WTC11 (cell line): ENCODE results near the gene CACNA1C. TPM values are rescaled to one million over a fixed set of nuclear protein-coding genes. Genes with fewer than 3 reads are reported as not detected.

Experiments used
- ATAC-seq: fragments of 200-7000 bp; cut with Tn5 transposase; 2 replicates; pipeline ENCODE4 v1.10.0; 2021; ENCODE audit warnings: mild to moderate bottlenecking, moderate library complexity
- CTCF ChIA-PET: fragments of 300-600 bp; sonication (Branson Sonifier 250); formaldehyde crosslinking; loops from one replicate; lab custom pipeline; 2021; ENCODE audit warnings: antibody characterized with exemption; lab: Charles Lee
- POLR2A ChIA-PET: fragments of 350-600 bp; sonication (Branson Sonifier 250); formaldehyde crosslinking; loops from one replicate; lab custom pipeline; 2021; ENCODE audit warnings: antibody characterized with exemption; lab: Charles Lee
- DNase-seq: peaks from one replicate; pipeline ENCODE4 v3.0.0; 2021; ENCODE audit warnings: low spot score
- H3K27ac Mint-ChIP-seq: 2 replicates; pipeline ENCODE4 v1.8.0; 2021; ENCODE audit warnings: mixed read lengths
- H3K27me3 Mint-ChIP-seq: 2 replicates; pipeline ENCODE4 v1.8.0; 2021; ENCODE audit warnings: low read depth, mild to moderate bottlenecking, moderate library complexity, mixed read lengths
- H3K36me3 Mint-ChIP-seq: 2 replicates; pipeline ENCODE4 v1.8.0; 2021; ENCODE audit warnings: mixed read lengths
- H3K4me1 Mint-ChIP-seq: 2 replicates; pipeline ENCODE4 v1.8.0; 2022; ENCODE audit warnings: mixed read lengths
- H3K4me3 Mint-ChIP-seq: 2 replicates; pipeline ENCODE4 v1.8.0; 2021; ENCODE audit warnings: mild to moderate bottlenecking, moderate library complexity, mixed read lengths
- H3K9me3 Mint-ChIP-seq: 2 replicates; pipeline ENCODE4 v1.8.0; 2021; ENCODE audit warnings: mixed read lengths
- AR ChIP-seq: fragments of 250-450 bp; sonication (Bioruptor Pico); IDR thresholded peaks from 2 replicates; pipeline ENCODE4 v1.9.0; 2021; ENCODE audit warnings: mild to moderate bottlenecking
- ARID4B ChIP-seq: sonication (generic); formaldehyde crosslinking; IDR thresholded peaks from 2 replicates; pipeline ENCODE4 v1.8.0; 2023; ENCODE audit warnings: missing genetic modification reagents, mild to moderate bottlenecking, borderline replicate concordance
- ATF3 ChIP-seq: sonication (generic); formaldehyde crosslinking; conservative IDR thresholded peaks from 2 replicates; pipeline ENCODE4 v1.8.1; 2022; ENCODE audit warnings: mild to moderate bottlenecking, missing genetic modification reagents
- ATF6 ChIP-seq: sonication (generic); formaldehyde crosslinking; IDR thresholded peaks from 2 replicates; pipeline ENCODE4 v1.8.1; 2023; ENCODE audit warnings: mild to moderate bottlenecking, missing genetic modification reagents
- FOXP1 ChIP-seq: sonication (generic); formaldehyde crosslinking; IDR thresholded peaks from 2 replicates; pipeline ENCODE4 v1.8.0; 2022; ENCODE audit warnings: missing genetic modification reagents, mild to moderate bottlenecking, moderate library complexity, borderline replicate concordance
- FOXP4 ChIP-seq: sonication (generic); formaldehyde crosslinking; IDR thresholded peaks from 2 replicates; pipeline ENCODE4 v1.8.0; 2022; ENCODE audit warnings: mild to moderate bottlenecking, missing genetic modification reagents
- IRF2 ChIP-seq: sonication (generic); formaldehyde crosslinking; IDR thresholded peaks from 2 replicates; pipeline ENCODE4 v1.8.0; 2022; ENCODE audit warnings: low read depth, missing genetic modification reagents, borderline replicate concordance
- MAX ChIP-seq: sonication (generic); formaldehyde crosslinking; IDR thresholded peaks from 2 replicates; pipeline ENCODE4 v1.8.0; 2022; ENCODE audit warnings: mild to moderate bottlenecking, missing genetic modification reagents
- NFE2L1 ChIP-seq: sonication (generic); formaldehyde crosslinking; IDR thresholded peaks from 2 replicates; pipeline ENCODE4 v1.8.1; 2023; ENCODE audit warnings: missing genetic modification reagents
- TEAD1 ChIP-seq: sonication (generic); formaldehyde crosslinking; IDR thresholded peaks from 2 replicates; pipeline ENCODE4 v1.8.0; 2022; ENCODE audit warnings: mild to moderate bottlenecking, missing genetic modification reagents
- USF1 ChIP-seq: sonication (generic); formaldehyde crosslinking; IDR thresholded peaks from 2 replicates; pipeline ENCODE4 v1.8.0; 2022; ENCODE audit warnings: mild to moderate bottlenecking, missing genetic modification reagents
- USF2 ChIP-seq: sonication (generic); formaldehyde crosslinking; IDR thresholded peaks from 2 replicates; pipeline ENCODE4 v1.8.1; 2023; ENCODE audit warnings: mild to moderate bottlenecking, missing genetic modification reagents, moderate library complexity
- ZBTB43 ChIP-seq: sonication (generic); formaldehyde crosslinking; IDR thresholded peaks from 2 replicates; pipeline ENCODE4 v1.8.1; 2023; ENCODE audit warnings: mild to moderate bottlenecking, missing genetic modification reagents
- ZNF138 ChIP-seq: sonication (generic); formaldehyde crosslinking; conservative IDR thresholded peaks from 2 replicates; pipeline ENCODE4 v1.8.1; 2022; ENCODE audit warnings: mild to moderate bottlenecking, moderate library complexity, missing genetic modification reagents
- ZNF219 ChIP-seq: sonication (generic); formaldehyde crosslinking; IDR thresholded peaks from 2 replicates; pipeline ENCODE4 v1.8.0; 2023; ENCODE audit warnings: missing genetic modification reagents, mild to moderate bottlenecking, borderline replicate concordance
- total RNA-seq: library from RNA; stranded (reverse); gene quantifications from 3 replicates; pipeline ENCODE4 v1.2.3, GENCODE V29; 2021

Gene CACNA1C
- total RNA-seq, 1 experiment from 2014 or later, result 1.7 TPM

- no peak for TF ChIP-seq USF2
- TF ChIP-seq USF1 (CRISPR knock-in tag), result no peak
- no peak for TF ChIP-seq ZNF138
- TF ChIP-seq FOXP4 (CRISPR knock-in tag), result no peak
- no peak for TF ChIP-seq NFE2L1
- TF ChIP-seq IRF2 (CRISPR knock-in tag), result no peak
- TF ChIP-seq TEAD1, result no peak
- no peak for TF ChIP-seq ZBTB43
Measured at GRCh38 chr12:2234646-2235350, 182.0 kb downstream of the CACNA1C start (continued).

- no peak for ATAC-seq
- H3K27me3 Mint-ChIP-seq, result no peaks in the 10 kb centered on the region
- CTCF ChIA-PET, result no interaction called here
Measured at GRCh38 chr12:2236506-2237294, 183.9 kb downstream of the CACNA1C start.

GRCh38 chr12:2238111-2238510 is 185.3 kb downstream of the CACNA1C start:
- H3K27ac Mint-ChIP-seq, result no peak overlapping the region
- DNase-seq (no peak), ATAC-seq (no peak)
- no peak overlapping the region for H3K4me3 Mint-ChIP-seq
- ChIA-PET POLR2A (no interaction called here), CTCF (no interaction called here)
- peaks cover 17% of the 10 kb centered on the region for H3K4me1 Mint-ChIP-seq
- no peaks in the 10 kb centered on the region for H3K27me3 Mint-ChIP-seq
- H3K36me3 Mint-ChIP-seq, result no peaks in the 10 kb centered on the region; the same call in 1 of the 2 replicates
- peaks cover 12% of the 10 kb centered on the region for H3K9me3 Mint-ChIP-seq
- no peak for TF ChIP-seq NFE2L1
- TF ChIP-seq FOXP1 (CRISPR knock-in tag), result no peak
- TF ChIP-seq ATF3 (CRISPR knock-in tag), result no peak
- no peak for TF ChIP-seq MAX (CRISPR knock-in tag)
- TF ChIP-seq ATF6 (CRISPR knock-in tag), result no peak
- no peak for TF ChIP-seq IRF2 (CRISPR knock-in tag)
- no peak for TF ChIP-seq AR
- no peak for TF ChIP-seq ARID4B (CRISPR knock-in tag)

More at GRCh38 chr12:2236506-2237294, 183.9 kb downstream of the CACNA1C start:
- Mint-ChIP-seq H3K9me3 (peaks cover 12% of the 10 kb centered on the region), H3K36me3 (no peaks in the 10 kb centered on the region; the same call in 1 of the 2 replicates), H3K4me3 (no peak overlapping the region), H3K4me1 (peaks cover 9% of the 10 kb centered on the region), H3K27ac (no peak overlapping the region)
- no peak for DNase-seq
- POLR2A ChIA-PET, result no interaction called here
- TF ChIP-seq ZNF219 (CRISPR knock-in tag) (no peak), ZNF138 (no peak)
